A549 (cell line): ENCODE results near the gene PCDHA8. TPM values are rescaled to one million over a fixed set of nuclear protein-coding genes. Genes with fewer than 3 reads are reported as not detected.
"Not testable (repeated sequence)": the region's sequence is repeated elsewhere in the genome, so short reads cannot be mapped to it uniquely, and the experiment has no call there.

Source experiments
- ATAC-seq, 2 experiments: fragments of 200-7000 bp in 1 of 2; fragments of >200 bp in 1 of 2; cut with Nextera tagmentation in 1 of 2; cut with Tn5 transposase in 1 of 2; 3 replicates each; pipeline versions ENCODE4 v1.8.0 to v1.9.1; 2018 to 2020; ENCODE audit warnings: mild to moderate bottlenecking in 1 of 2, moderate library complexity in 1 of 2
- CTCF ChIA-PET: fragments of 300-600 bp; sonication (Branson Sonifier 250); formaldehyde crosslinking; extraction: SDS; loops from one replicate; lab custom pipeline; 2021; ENCODE audit warnings: antibody characterized with exemption, inconsistent platforms; lab: Yijun Ruan, JAX
- POLR2A ChIA-PET: fragments of 350-600 bp; formaldehyde crosslinking; extraction: SDS; loops from one replicate; lab custom pipeline; 2021; ENCODE audit warnings: antibody characterized with exemption, inconsistent platforms; lab: Yijun Ruan, JAX
- DNase-seq, 2 experiments: peaks; one replicate each; pipeline versions ENCODE4 v3.0.0 to v3.0.0-alpha.2; 2011 to 2016; ENCODE audit warnings: low read depth in 1 of 2, low spot score in 1 of 2
- FAIRE-seq: peaks from 2 replicates; lab custom pipeline; 2011; peaks lifted over from hg19 to GRCh38; lab: Jason Lieb, UNC
- H3K27ac ChIP-seq, 2 experiments: fragments of >200 bp; sonication (Bioruptor Twin); formaldehyde crosslinking; 3 replicates each; pipeline ENCODE4 v1.5.1; 2016 to 2017
- H3K4me1 ChIP-seq: fragments of >200 bp; sonication (Bioruptor Twin); formaldehyde crosslinking; 3 replicates; pipeline ENCODE4 v1.6.1; 2016
- H3K4me2 ChIP-seq: fragments of >200 bp; sonication (Bioruptor Twin); formaldehyde crosslinking; 3 replicates; pipeline ENCODE4 v1.6.1; 2016
- H3K4me3 ChIP-seq: fragments of >200 bp; sonication (Bioruptor Twin); formaldehyde crosslinking; 3 replicates; pipeline ENCODE4 v1.5.1; 2016
- H3K9me3 ChIP-seq: fragments of >200 bp; sonication (Bioruptor Twin); formaldehyde crosslinking; 3 replicates; pipeline ENCODE4 v1.6.1; 2016
- BHLHE40 ChIP-seq: IDR thresholded peaks from 2 replicates; pipeline ENCODE4 v1.6.1; 2012; ENCODE audit warnings: low read depth, low read length, inconsistent platforms
- CBX2 ChIP-seq: fragments of 200-600 bp; sonication (generic); IDR thresholded peaks from 2 replicates; pipeline ENCODE4 v1.6.1; 2016; ENCODE audit warnings: low read depth, mild to moderate bottlenecking, borderline replicate concordance
- CEBPB ChIP-seq, 2 experiments: fragments of >200 bp in 1 of 2; sonication (Bioruptor Twin) in 1 of 2; formaldehyde crosslinking in 1 of 2; IDR thresholded peaks; 2 replicates each; pipeline ENCODE4 v1.6.1; 2012 to 2016
- CHD2 ChIP-seq: fragments of 150-350 bp; IDR thresholded peaks from 2 replicates; pipeline ENCODE4 v1.6.1; 2014; ENCODE audit warnings: low read length; ENCODE audit not compliant: partially characterized antibody
- CTCF ChIP-seq: fragments of >200 bp; sonication (Bioruptor Twin); formaldehyde crosslinking; IDR thresholded peaks from 3 replicates; pipeline ENCODE4 v1.5.1; 2016
- GATA3 ChIP-seq: IDR thresholded peaks from 2 replicates; pipeline ENCODE4 v1.6.1; 2012; ENCODE audit warnings: borderline replicate concordance
- HOXA7 ChIP-seq: fragments of 250-450 bp; sonication (Bioruptor Pico); IDR thresholded peaks from 2 replicates; pipeline ENCODE4 v1.5.0; 2020; ENCODE audit warnings: mild to moderate bottlenecking, moderate library complexity
- JUNB ChIP-seq: fragments of >200 bp; sonication (Bioruptor Twin); formaldehyde crosslinking; IDR thresholded peaks from 2 replicates; pipeline ENCODE4 v1.6.1; 2016
- KDM1A ChIP-seq: fragments of 200-600 bp; sonication (generic); IDR thresholded peaks from 2 replicates; pipeline ENCODE4 v1.6.1; 2016; ENCODE audit warnings: low read depth, mild to moderate bottlenecking
- MAFK ChIP-seq: fragments of 450-650 bp; IDR thresholded peaks from 2 replicates; pipeline ENCODE4 v1.6.1; 2014; ENCODE audit not compliant: partially characterized antibody
- MAX ChIP-seq: IDR thresholded peaks from 2 replicates; pipeline ENCODE4 v1.6.1; 2012
- POLR2A ChIP-seq: IDR thresholded peaks from 2 replicates; pipeline ENCODE4 v1.6.1; 2012; ENCODE audit warnings: mild to moderate bottlenecking, low read length
- RAD21 ChIP-seq, 2 experiments: fragments of >200 bp in 1 of 2; sonication (Bioruptor Twin) in 1 of 2; formaldehyde crosslinking in 1 of 2; IDR thresholded peaks in 1 of 2; conservative IDR thresholded peaks in 1 of 2; 2 replicates in 1 of 2; 3 replicates in 1 of 2; pipeline ENCODE4 v1.6.1; 2012 to 2018; ENCODE audit warnings: inconsistent platforms in 1 of 2
- RCOR1 ChIP-seq: fragments of 150-350 bp; IDR thresholded peaks from 2 replicates; pipeline ENCODE4 v1.6.1; 2014; ENCODE audit warnings: antibody characterized with exemption, low read length, low read depth
- TP53 ChIP-seq: fragments of 250-450 bp; sonication (Bioruptor Pico); IDR thresholded peaks from 2 replicates; pipeline ENCODE4 v1.5.0; 2021; ENCODE audit warnings: mild to moderate bottlenecking, moderate library complexity
- ZNF302 ChIP-seq: fragments of 250-450 bp; sonication (Bioruptor Pico); IDR thresholded peaks from 2 replicates; pipeline ENCODE4 v1.9.0; 2021; ENCODE audit warnings: inconsistent platforms, mild to moderate bottlenecking, moderate library complexity
- WGBS: methylation state at CpG from one replicate; pipeline ENCODE4 v1.1.6; 2017; ENCODE audit errors: missing lambda C conversion rate; 5-methylcytosine and 5-hydroxymethylcytosine counted together
- polyA plus RNA-seq, 4 experiments: library from polyadenylated mRNA; depleted of rRNA in 3 of 4; stranded (reverse); fragments of >200 nt; fragmentation: RNase III in 1 of 4; extraction: RNeasy Plus Mini Kit Qiagen cat#74134 plus additional on column Dnase treatment in 1 of 4; gene quantifications; 2 replicates in 3 of 4; 3 replicates in 1 of 4; pipeline ENCODE4 v1.2.3, GENCODE V29; 2011 to 2017

The PCDHA8 gene
- polyA plus RNA-seq, 2 of the 4 experiments (the other 2 are of a cell fraction): 0.10 to 0.16 TPM

GRCh38 chr5:140794595-140795258 is 46.3 kb upstream of the PCDHA8 start, which contains the start of gene PCDHA2:
Gene PCDHA2, plus strand, starts transcription at chr5:140794852.
- peak in 1 of 2 experiments; percentile 12; a peak in 2 of 5 replicates for TF ChIP-seq RAD21 (conservative IDR thresholded peaks at IDR 0.05 in 1 of 2, IDR thresholded peaks at IDR 0.05 in 1 of 2)
- no peak for TF ChIP-seq BHLHE40
- no peak for TF ChIP-seq CTCF
- no peak for TF ChIP-seq CBX2
- no peak for TF ChIP-seq TP53 (CRISPR knock-in tag)
- TF ChIP-seq CHD2: no peak
- TF ChIP-seq CEBPB (IDR thresholded peaks at IDR 0.05): no peak
- no peak for TF ChIP-seq JUNB
- TF ChIP-seq ZNF302: no peak
- peak within 1 kb of the TSS; percentile 51 for H3K4me2 ChIP-seq

GRCh38 chr5:140795259-140795641 is 45.7 kb upstream of the PCDHA8 start:
- POLR2A ChIA-PET: no interaction called here
- Histone ChIP-seq H3K4me2 (peak overlapping the region; percentile 51), H3K4me1 (no peaks in the 10 kb centered on the region), H3K27ac (no peak overlapping the region), H3K9me3 (peaks cover 33% of the 10 kb centered on the region), H3K4me3 (peak overlapping the region; percentile 38)
- FAIRE-seq (no peak), ATAC-seq (peak; percentile 85 to 93; a peak in 5 of 6 replicates), DNase-seq (peak; percentile 41 to 51)
- no peak for TF ChIP-seq POLR2A
- WGBS: 37% methylated on average over 15 of the region's 15 CpGs
- CTCF ChIA-PET: interaction anchor here (0.6 to 4.9 kb wide), 8 partner anchors 9 to 1561 kb away, joined by 3 to 28 read pairs (median 4); partner anchors contain the start of genes PCDHA1, PCDHA11, PCDHA4 and PCDHA5

More at GRCh38 chr5:140794595-140795258, 46.3 kb upstream of the PCDHA8 start, which contains the start of gene PCDHA2:
- H3K27ac ChIP-seq: peak within 1 kb of the TSS in 1 of 2 experiments; percentile 35; a peak in 1 of 6 replicates
- DNase-seq (peak; percentile 13 to 32), ATAC-seq (peak in 1 of 2 experiments; percentile 84; a peak in 4 of 6 replicates), FAIRE-seq (no peak)
- H3K9me3 ChIP-seq: peaks cover 36% of the 10 kb centered on the region
- 27% methylated on average over 14 of the region's 27 CpGs for WGBS
- CTCF ChIA-PET: interaction anchor here (0.6 to 4.9 kb wide), 12 partner anchors 9 to 1562 kb away, joined by 3 to 28 read pairs (median 3); partner anchors contain the start of genes PCDHA1, PCDHA11, PCDHA4 and PCDHA5
- H3K4me3 ChIP-seq: peak within 1 kb of the TSS; percentile 38
- no peaks in the 10 kb centered on the region for H3K4me1 ChIP-seq
- POLR2A ChIA-PET: no interaction called here

GRCh38 chr5:140796072-140796717 is 44.8 kb upstream of the PCDHA8 start:
- H3K27ac ChIP-seq, FAIRE-seq, ATAC-seq, H3K4me2 ChIP-seq, H3K4me1 ChIP-seq, POLR2A ChIA-PET, H3K4me3 ChIP-seq, DNase-seq: not testable (repeated sequence)
- WGBS: 83% methylated on average over 65 of the region's 72 CpGs
- H3K9me3 ChIP-seq: peaks cover 37% of the 10 kb centered on the region
- CTCF ChIA-PET: interaction anchor here (1.5 to 4.9 kb wide), 4 partner anchors 11 to 26 kb away, joined by 4 to 28 read pairs (median 7); partner anchors contain the start of genes PCDHA4 and PCDHA5

- H3K4me1 ChIP-seq: no peaks in the 10 kb centered on the region
- DNase-seq (no peak), FAIRE-seq (no peak), ATAC-seq (no peak)
- H3K4me2 ChIP-seq: no peak overlapping the region
- CTCF ChIA-PET: interaction anchor here (1.7 to 4.9 kb wide), 2 partner anchors 11 to 20 kb away, joined by 4 to 28 read pairs; partner anchors contain the start of gene PCDHA4
- no peak overlapping the region for H3K4me3 ChIP-seq
- WGBS: 83% methylated on average over 32 of the region's 39 CpGs
- no peak overlapping the region for H3K27ac ChIP-seq
- H3K9me3 ChIP-seq: peaks cover 40% of the 10 kb centered on the region
- TF ChIP-seq HOXA7 (CRISPR knock-in tag): no peak
- TF ChIP-seq RCOR1: no peak
- no peak for TF ChIP-seq GATA3
- no peak for TF ChIP-seq MAX
- TF ChIP-seq MAFK: no peak
- TF ChIP-seq KDM1A: no peak
- TF ChIP-seq TP53 (CRISPR knock-in tag): no peak
- POLR2A ChIA-PET: no interaction called here
Observed at GRCh38 chr5:140796718-140797095, 44.3 kb upstream of the PCDHA8 start.
